Endothelial cell of hepatic sinusoid (primary cell): ENCODE measurements around the gene RNF145.
"Not testable (repeated sequence)": the region's sequence is repeated elsewhere in the genome, so short reads cannot be mapped to it uniquely, and the experiment has no call there.

Source experiments
- in situ Hi-C: cut with HindIII; loops from 2 replicates; pipeline ENCODE4 v1.10.0; 2017; ENCODE audit warnings: low sequenced_read_pairs

Gene RNF145

GRCh38 chr5:159161361-159162214, 47.8 kb downstream of the RNF145 start:
- in situ Hi-C loops, result loop anchor here (25.0 kb wide), 1 partner anchor 101 kb away; the partner anchor contains the start of gene UBLCP1

GRCh38 chr5:159158553-159159091, 50.7 kb downstream of the RNF145 start:
- in situ Hi-C loops, result loop anchor here (25.0 kb wide), 1 partner anchor 104 kb away; the partner anchor contains the start of gene UBLCP1

GRCh38 chr5:159157552-159157951, 51.8 kb downstream of the RNF145 start:
- in situ Hi-C loops, result loop anchor here (25.0 kb wide), 1 partner anchor 105 kb away; the partner anchor contains the start of gene UBLCP1

GRCh38 chr5:159156426-159157238, 52.7 kb downstream of the RNF145 start:
- in situ Hi-C loops, result loop anchor here (25.0 kb wide), 1 partner anchor 106 kb away; the partner anchor contains the start of gene UBLCP1

- in situ Hi-C loops, result loop anchor here (25.0 kb wide), 1 partner anchor 106 kb away; the partner anchor contains the start of gene UBLCP1
Observed at GRCh38 chr5:159155960-159156359, 53.4 kb downstream of the RNF145 start.

GRCh38 chr5:159152876-159153275, 56.5 kb downstream of the RNF145 start:
- in situ Hi-C loops, result loop anchor here (25.0 kb wide), 1 partner anchor 109 kb away; the partner anchor contains the start of gene UBLCP1

GRCh38 chr5:159149085-159149484, 60.3 kb downstream of the RNF145 start:
- in situ Hi-C loops, result no loop called here

- in situ Hi-C loops, result no loop called here
Observed at GRCh38 chr5:159147976-159148375, 61.4 kb downstream of the RNF145 start.

GRCh38 chr5:159146839-159147238, 62.5 kb downstream of the RNF145 start:
- in situ Hi-C loops, result no loop called here

- in situ Hi-C loops, result not testable (repeated sequence)
Observed at GRCh38 chr5:159145160-159145559, 64.2 kb downstream of the RNF145 start.

GRCh38 chr5:159139802-159140201, 69.6 kb downstream of the RNF145 start:
- in situ Hi-C loops, result no loop called here

- in situ Hi-C loops, result no loop called here
Observed at GRCh38 chr5:159135896-159136531, 73.3 kb downstream of the RNF145 start.

GRCh38 chr5:159133041-159133741, 76.2 kb downstream of the RNF145 start:
- in situ Hi-C loops, result no loop called here

- in situ Hi-C loops, result no loop called here
Observed at GRCh38 chr5:159132429-159133040, 76.8 kb downstream of the RNF145 start.

- in situ Hi-C loops, result no loop called here
Observed at GRCh38 chr5:159131951-159132350, 77.4 kb downstream of the RNF145 start.

GRCh38 chr5:159130871-159131270, 78.5 kb downstream of the RNF145 start:
- in situ Hi-C loops, result no loop called here

GRCh38 chr5:159128070-159128541, 81.2 kb downstream of the RNF145 start:
- in situ Hi-C loops, result no loop called here

GRCh38 chr5:159123700-159124099, 85.7 kb downstream of the RNF145 start:
- in situ Hi-C loops, result no loop called here

GRCh38 chr5:159123189-159123588, 86.2 kb downstream of the RNF145 start:
- in situ Hi-C loops, result no loop called here
